Erythroblast (primary cell): ENCODE results near the gene SLC30A4.
A peak's percentile ranks its signal among the peaks of the same experiment; 100 is the strongest.

ENCODE experiments used
- DNase-seq, 2 experiments: peaks; one replicate each; lab custom pipeline; 2025; lab: John Stamatoyannopoulos, UW
- GATA1 ChIP-seq: IDR thresholded peaks from 2 replicates; pipeline ENCODE4 v1.6.1; 2011; ENCODE audit warnings: low read depth, mild to moderate bottlenecking, control low read depth, low read length, moderate library complexity
- POLR2A ChIP-seq: IDR thresholded peaks from 2 replicates; pipeline ENCODE4 v1.6.1; 2011; ENCODE audit warnings: mild to moderate bottlenecking, low read length

SLC30A4 gene, protein sequence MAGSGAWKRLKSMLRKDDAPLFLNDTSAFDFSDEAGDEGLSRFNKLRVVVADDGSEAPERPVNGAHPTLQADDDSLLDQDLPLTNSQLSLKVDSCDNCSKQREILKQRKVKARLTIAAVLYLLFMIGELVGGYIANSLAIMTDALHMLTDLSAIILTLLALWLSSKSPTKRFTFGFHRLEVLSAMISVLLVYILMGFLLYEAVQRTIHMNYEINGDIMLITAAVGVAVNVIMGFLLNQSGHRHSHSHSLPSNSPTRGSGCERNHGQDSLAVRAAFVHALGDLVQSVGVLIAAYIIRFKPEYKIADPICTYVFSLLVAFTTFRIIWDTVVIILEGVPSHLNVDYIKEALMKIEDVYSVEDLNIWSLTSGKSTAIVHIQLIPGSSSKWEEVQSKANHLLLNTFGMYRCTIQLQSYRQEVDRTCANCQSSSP

DNA sequence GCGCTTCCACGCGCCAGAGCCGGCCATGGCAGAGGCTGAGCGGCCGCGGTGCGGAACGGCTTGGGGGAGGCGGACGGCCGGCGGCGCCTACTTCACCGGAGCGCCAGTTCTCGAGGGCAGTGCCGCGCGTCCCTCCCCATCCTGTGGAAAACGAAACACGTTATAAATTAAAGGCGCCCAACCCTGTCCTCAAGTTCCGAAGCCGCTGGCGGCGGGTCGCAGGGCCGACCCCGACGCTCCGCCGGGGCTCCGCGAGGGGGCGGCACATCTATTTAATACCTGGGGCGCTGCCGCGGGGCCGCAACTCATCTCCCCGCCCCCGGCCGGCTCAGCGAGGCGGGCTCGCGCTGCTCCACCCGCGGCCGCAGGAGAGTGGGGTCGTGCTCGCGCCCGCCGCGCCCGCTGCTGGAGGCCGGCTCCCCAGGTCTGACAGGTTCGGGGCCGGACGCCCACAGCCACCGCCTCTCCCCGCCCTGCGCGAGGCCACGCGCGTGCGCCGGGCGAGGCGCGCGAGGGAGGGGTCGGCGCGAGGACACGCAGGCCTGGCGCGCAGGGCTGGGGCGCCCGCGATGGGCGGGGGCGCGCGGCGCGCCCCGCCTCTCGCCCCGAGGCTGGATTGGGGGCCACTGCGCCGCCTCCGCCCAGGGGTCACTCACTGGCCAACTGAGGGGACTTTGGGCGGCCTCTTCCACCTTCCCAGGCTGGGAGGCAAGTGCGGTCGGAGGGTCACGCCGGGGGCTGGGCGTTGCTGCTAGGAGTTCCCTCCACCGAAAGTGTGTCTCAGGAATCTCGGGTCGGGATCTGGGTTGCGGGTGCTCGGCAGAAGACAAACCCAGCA, at the start of gene SLC30A4:
TSS of gene SLC30A4 (minus strand) at position 428 of the 838 bp plus-strand sequence. CDS start at position 27, 401 bp downstream.
- peak; percentile 45 to 57 for DNase-seq
- TF ChIP-seq POLR2A, result no peak
- no peak for TF ChIP-seq GATA1

DNA sequence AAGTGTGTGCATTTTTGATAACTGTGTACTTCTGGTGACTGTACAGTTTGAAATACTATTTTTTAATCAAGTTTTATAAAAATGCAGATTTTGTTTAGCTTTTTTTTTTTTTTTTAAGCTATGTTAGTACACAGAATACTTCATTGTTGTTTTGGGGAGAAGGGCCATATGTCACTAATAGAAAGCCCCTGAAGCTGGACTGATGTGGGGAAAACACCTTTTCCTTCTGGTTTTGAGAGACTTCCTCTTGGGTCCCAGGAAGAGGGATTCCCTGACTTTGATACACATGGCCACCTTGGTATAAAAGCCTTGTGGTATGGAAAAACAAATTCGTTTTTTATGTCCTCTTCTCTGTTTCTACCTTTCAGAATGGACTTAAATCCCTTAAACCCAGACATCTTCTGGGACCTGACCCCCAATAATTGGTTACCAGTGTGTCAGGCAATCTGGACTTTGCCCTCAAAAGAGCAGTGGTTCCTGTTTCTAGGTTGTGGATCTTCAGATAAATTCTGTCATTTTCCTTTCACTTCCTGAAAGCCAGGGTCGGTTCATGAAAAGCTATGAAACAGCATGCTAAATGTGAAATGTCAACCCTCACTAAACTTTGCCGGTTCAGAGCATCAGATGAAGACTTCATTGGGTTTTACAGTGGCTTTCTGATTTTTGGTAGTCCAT, 33.5 kb upstream of the SLC30A4 start:
- DNase-seq, result no peak
- no peak for TF ChIP-seq POLR2A
- no peak for TF ChIP-seq GATA1

DNA sequence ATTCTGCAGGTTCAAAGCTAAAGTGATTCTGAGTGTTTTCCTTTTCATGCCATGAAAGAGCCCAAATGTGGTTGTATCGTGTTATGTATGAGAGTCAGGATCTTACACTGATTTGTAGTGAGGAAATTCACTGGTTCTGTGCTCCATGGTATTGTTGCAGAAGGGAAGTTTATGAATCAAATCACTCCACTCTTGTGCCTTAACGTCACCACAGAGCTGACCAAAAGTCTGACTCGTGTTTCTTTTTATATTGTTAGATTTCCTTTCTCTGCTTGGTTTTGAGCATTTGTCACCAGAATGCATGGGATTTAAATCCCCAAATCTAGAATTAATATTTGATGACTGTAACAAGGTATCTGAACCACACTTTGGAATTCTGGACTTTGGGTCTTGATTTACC, 29.1 kb upstream of the SLC30A4 start:
- no peak for DNase-seq
- TF ChIP-seq GATA1 (no peak), POLR2A (no peak)

DNA sequence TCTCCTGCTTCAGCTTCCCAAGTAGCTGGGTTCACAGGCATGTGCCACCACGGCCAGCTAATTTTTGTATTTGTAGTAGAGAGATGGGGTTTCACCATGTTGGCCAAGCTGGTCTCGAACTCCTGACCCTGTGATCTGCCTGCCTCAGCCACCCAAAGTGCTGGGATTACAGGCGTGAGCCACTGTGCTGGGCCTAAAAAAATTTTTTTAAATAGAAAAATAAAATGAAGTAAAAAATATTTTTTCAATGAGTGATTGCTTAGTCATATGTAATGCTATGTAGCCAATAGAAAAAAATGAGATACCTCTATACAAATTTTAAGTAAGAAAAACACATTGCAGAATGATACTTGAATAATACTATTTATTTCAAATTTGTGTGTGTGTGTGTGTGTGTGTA, 27.9 kb upstream of the SLC30A4 start:
- no peak for TF ChIP-seq POLR2A
- no peak for TF ChIP-seq GATA1
- no peak for DNase-seq

DNA sequence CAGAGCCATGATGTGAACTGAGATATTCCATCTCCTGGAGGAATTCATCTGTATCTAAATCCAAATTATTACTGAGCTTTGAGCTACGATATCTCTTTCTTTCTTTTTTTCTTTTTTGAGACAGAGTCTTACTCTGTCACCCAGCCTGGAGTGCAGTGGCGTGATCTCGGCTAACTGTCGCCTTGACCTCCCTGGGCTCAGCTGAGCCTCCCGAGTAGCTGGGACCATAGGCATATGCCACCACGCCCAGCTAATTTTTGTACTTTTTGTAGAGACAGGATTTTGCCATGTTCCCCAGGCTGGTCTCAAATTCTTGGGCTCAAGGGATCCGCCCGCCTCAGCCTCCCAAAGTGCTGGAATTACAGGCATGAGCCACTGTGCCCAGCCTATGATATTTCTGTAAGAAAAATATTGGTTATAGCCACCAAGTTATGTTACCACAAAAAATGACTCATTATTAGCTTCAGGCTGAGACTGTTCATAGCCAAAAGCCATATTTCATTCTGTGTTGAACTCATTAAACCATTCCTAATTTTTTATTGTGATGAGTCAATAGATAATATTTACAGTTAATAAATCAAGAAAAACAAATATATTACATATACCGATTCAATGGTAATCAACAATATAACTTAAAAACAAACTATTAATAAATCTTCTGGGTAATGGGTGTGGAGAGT, 27.1 kb upstream of the SLC30A4 start:
- no peak for DNase-seq
- TF ChIP-seq POLR2A, result no peak

DNA sequence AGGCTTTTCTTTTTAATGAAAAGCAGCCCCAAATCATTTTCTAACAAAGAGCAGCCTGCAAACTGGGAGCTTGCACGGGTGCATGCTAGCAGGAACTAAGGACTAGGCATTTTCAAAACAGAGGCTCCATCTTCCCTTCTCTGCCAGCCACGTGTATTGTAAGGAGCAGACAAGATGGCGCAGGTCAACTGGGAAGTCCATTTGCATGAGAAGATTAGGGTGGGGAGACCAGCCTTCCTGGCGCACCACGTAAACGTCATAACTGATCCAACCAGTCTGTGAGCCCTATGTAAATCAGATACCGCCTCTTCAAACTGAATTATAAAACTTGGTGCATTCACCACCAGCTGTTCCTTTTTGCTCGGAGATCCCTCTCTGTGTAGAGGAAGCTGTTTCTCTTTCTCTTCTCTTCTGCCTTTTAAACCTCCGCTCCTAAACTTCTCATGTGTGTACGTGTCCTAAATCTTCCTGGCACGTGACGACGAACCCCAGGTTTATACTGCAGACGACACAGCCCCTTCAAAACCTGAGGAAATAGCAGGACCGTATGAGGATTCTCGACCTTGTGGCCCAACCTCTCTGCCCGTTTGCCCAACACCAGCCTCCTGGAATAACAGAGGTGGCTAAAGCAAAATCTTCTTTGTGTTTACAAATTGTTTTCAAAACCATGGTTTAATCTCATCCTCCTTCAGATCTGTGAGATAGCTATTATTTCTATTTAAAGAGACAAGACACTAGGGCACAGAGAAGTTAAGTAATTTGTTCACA, 26.4 kb upstream of the SLC30A4 start:
- TF ChIP-seq POLR2A, result no peak
- TF ChIP-seq GATA1, result no peak
- no peak for DNase-seq

DNA sequence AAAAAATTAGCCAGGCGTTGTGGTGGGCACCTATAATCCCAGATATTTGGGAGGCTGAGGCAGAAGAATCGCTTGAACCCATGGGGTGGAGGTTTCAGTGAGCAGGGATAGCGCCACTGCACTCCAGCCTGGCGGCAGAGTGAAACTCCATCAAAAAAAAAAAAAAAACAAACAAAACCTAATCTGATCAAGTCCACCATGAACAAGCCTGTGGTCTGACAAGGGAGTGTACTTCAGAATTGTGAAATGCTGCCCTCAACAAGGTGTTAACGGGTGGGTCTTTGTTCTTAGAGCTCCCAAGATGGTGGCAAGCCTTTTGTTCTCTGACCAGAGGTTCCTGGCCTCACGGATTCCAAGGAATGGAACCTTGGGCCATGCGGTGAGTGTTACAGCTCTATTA, 24.2 kb upstream of the SLC30A4 start:
- no peak for DNase-seq
- TF ChIP-seq GATA1, result no peak
- no peak for TF ChIP-seq POLR2A

DNA sequence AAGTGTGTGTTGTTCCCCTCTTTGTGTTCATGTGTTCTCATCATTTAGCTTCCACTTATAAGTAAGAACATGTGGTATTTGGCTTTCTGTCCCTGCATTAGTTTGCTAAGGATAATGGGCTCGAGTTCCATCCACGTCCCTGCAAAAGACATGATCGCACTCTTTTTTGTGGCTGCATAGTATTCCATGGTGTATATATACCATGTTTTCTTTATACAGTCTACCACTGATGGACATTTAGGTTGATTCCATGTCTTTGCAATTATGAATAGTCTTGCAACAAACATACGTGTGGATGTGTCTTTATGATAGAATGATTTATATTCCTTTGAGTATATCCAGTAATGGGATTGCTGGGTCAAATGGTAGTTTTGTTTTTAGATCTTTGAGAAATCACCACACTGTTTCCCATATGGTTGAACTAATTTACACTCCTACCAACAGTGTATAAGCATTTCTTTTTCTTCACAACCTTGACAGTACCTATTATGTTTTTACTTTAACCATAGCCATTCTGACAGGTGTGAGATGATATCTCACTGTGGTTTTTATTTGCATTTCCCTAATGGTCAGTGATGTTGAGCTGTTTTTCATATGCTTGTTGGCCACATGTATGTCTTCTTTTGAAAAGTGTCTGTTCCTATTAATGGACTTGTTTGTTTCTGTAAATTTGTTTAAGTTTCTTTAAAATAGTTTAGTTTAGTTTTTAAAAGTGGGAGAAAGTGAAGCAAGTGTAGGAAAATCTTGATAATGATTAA, 21.9 kb upstream of the SLC30A4 start:
- TF ChIP-seq POLR2A (no peak), GATA1 (no peak)
- DNase-seq, result no peak

DNA sequence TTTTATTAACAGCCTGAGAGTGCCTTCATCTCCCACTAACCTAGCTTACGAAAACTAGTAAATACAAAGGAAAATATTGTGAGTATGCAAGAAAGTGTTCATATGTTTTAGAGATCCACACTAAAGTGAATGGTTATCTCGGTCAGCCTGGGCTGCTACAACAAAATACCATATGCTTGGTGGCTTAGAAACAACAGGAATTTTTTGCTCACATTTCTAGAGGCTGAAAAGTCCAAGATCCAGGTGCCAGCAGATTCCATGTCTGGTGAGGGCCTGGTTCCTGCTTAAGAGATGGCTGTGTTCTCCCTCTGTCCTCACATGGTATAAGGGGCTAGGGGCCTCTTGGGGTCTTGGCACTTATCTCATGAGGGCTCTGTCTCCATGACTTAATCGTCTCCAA, 20.5 kb upstream of the SLC30A4 start:
- TF ChIP-seq POLR2A, result no peak
- no peak for TF ChIP-seq GATA1
- DNase-seq, result no peak

DNA sequence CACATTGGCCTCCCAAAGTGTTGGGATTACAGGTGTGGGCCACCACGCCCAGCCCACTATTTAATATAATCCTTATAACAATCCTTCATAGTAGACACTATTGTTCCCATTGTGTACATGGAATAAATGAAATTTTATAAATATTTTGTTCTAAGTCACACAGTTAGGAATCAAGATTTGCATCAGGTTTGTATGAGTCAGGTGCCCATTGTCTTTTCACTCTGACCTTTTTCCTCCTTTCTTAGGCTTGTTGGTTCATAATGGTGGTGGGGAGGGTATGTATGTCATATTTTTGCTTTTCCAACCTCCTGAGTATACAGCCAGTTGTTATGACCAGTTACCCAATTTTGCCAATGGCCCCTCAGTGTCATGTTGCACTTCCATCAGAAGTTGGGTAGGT, 18.0 kb upstream of the SLC30A4 start:
- no peak for DNase-seq
- TF ChIP-seq POLR2A (no peak), GATA1 (no peak)

DNA sequence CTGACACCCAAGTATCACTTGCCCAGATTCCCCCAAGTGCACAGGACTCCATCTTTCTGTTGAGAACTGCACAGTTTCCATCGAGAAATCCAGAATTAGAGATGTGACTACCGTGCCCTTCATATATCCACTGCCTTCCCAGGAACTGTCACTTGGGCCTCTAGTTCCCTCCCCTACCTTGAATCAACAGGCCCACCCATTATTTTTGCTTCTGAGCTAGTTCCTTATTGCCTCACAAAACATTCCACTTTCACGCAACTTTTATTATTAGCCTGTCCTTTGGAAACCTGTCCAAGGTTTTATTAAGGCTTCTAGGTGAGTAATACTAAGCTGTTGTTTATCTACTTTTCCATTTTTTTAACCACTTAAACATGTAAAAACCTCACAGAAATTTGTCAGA, 17.1 kb upstream of the SLC30A4 start:
- no peak for TF ChIP-seq GATA1
- TF ChIP-seq POLR2A, result no peak
- no peak for DNase-seq

DNA sequence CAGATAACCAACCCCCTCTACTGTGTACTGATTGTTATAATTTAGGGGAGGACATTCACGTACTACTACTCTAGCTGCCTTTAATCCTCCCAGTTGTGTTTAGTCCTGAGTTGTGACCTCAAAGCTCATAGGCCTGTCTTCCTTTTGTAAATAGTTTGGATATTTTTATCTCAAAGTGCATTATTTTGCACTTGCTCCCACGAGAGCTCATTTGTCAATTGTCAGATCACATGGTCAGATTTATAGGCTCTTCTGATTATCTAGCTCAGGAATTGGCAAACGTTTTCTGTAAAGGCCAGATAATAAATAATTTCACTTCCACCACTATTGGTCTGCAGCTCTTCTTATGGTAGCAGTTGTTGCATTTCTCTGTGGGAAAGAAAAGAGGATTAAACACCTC, 14.4 kb upstream of the SLC30A4 start:
- no peak for TF ChIP-seq GATA1
- no peak for TF ChIP-seq POLR2A
- no peak for DNase-seq
